ENCODE data around the gene NPAS1. TPM values are rescaled to one million over a fixed set of nuclear protein-coding genes. Genes with fewer than 3 reads are reported as not detected.
A peak's percentile ranks its signal among the peaks of the same experiment; 100 is the strongest.

The NPAS1 gene
- total and polyA plus RNA-seq, 2 experiments from 2014 or later, result 0.23 to 4.5 TPM

GRCh38 chr19:46977548-46977947, 42.1 kb upstream of the NPAS1 start:
- H4K20me1 ChIP-seq (ENCODE audit: insufficient read depth, poor library complexity, severe bottlenecking), result peaks cover 39% of the 10 kb centered on the region
- WGBS (ENCODE audit: low lambda C conversion rate, missing lambda C conversion rate), result 60% methylated on average over 7 of the region's 7 CpGs
- no peak for DNase-seq (ENCODE audit: low spot score)
- no peaks in the 10 kb centered on the region for H3K27me3 ChIP-seq
- H3K4me3 ChIP-seq, result no peak overlapping the region
- peaks cover 37% of the 10 kb centered on the region for H3K4me1 ChIP-seq (ENCODE audit: insufficient read depth)
- no peaks in the 10 kb centered on the region for H3K9me3 ChIP-seq (ENCODE audit: low read depth)
- H3K4me2 ChIP-seq, result peak overlapping the region; percentile 53
- H3K79me2 ChIP-seq, result peaks cover 52% of the 10 kb centered on the region
- no peaks in the 10 kb centered on the region for H3K36me3 ChIP-seq (replicated peaks; ENCODE audit: insufficient read depth, low read depth)
- H3K9me2 ChIP-seq (replicated peaks; ENCODE audit: insufficient read depth), result no peaks in the 10 kb centered on the region
- H3K27ac ChIP-seq, result peak overlapping the region; percentile 94
- no peak overlapping the region for H2AFZ ChIP-seq
- TF ChIP-seq, protein P1, sequence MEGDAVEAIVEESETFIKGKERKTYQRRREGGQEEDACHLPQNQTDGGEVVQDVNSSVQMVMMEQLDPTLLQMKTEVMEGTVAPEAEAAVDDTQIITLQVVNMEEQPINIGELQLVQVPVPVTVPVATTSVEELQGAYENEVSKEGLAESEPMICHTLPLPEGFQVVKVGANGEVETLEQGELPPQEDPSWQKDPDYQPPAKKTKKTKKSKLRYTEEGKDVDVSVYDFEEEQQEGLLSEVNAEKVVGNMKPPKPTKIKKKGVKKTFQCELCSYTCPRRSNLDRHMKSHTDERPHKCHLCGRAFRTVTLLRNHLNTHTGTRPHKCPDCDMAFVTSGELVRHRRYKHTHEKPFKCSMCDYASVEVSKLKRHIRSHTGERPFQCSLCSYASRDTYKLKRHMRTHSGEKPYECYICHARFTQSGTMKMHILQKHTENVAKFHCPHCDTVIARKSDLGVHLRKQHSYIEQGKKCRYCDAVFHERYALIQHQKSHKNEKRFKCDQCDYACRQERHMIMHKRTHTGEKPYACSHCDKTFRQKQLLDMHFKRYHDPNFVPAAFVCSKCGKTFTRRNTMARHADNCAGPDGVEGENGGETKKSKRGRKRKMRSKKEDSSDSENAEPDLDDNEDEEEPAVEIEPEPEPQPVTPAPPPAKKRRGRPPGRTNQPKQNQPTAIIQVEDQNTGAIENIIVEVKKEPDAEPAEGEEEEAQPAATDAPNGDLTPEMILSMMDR (IDR thresholded peaks at IDR 0.05; ENCODE audit: poor library complexity), result no peak
- TF ChIP-seq EZH2phosphoT487 (IDR thresholded peaks at IDR 0.05; ENCODE audit: low read depth, severe bottlenecking, unreplicated experiment) (no peak), EZH2 (IDR thresholded peaks at IDR 0.05; ENCODE audit: borderline replicate concordance) (no peak)

GRCh38 chr19:46978171-46978869, 41.3 kb upstream of the NPAS1 start:
- Histone ChIP-seq H3K36me3 (replicated peaks; ENCODE audit: insufficient read depth, low read depth) (no peaks in the 10 kb centered on the region), H3K4me2 (no peak overlapping the region), H3K9me3 (ENCODE audit: low read depth) (no peaks in the 10 kb centered on the region), H3K4me3 (no peak overlapping the region), H3K27me3 (no peaks in the 10 kb centered on the region), H3K79me2 (peaks cover 55% of the 10 kb centered on the region), H3K4me1 (ENCODE audit: insufficient read depth) (peaks cover 37% of the 10 kb centered on the region), H3K9me2 (replicated peaks; ENCODE audit: insufficient read depth) (no peaks in the 10 kb centered on the region), H3K27ac (peak overlapping the region; percentile 94), H4K20me1 (ENCODE audit: insufficient read depth, poor library complexity, severe bottlenecking) (peaks cover 46% of the 10 kb centered on the region), H2AFZ (no peak overlapping the region)
- DNase-seq (ENCODE audit: low spot score), result no peak
- 84% methylated on average over 3 of the region's 5 CpGs for WGBS (ENCODE audit: low lambda C conversion rate, missing lambda C conversion rate)
- TF ChIP-seq, protein P1 (IDR thresholded peaks at IDR 0.05; ENCODE audit: poor library complexity), result no peak
- no peak for TF ChIP-seq EZH2 (IDR thresholded peaks at IDR 0.05; ENCODE audit: borderline replicate concordance)
- TF ChIP-seq EZH2phosphoT487 (IDR thresholded peaks at IDR 0.05; ENCODE audit: low read depth, severe bottlenecking, unreplicated experiment), result no peak

DNA sequence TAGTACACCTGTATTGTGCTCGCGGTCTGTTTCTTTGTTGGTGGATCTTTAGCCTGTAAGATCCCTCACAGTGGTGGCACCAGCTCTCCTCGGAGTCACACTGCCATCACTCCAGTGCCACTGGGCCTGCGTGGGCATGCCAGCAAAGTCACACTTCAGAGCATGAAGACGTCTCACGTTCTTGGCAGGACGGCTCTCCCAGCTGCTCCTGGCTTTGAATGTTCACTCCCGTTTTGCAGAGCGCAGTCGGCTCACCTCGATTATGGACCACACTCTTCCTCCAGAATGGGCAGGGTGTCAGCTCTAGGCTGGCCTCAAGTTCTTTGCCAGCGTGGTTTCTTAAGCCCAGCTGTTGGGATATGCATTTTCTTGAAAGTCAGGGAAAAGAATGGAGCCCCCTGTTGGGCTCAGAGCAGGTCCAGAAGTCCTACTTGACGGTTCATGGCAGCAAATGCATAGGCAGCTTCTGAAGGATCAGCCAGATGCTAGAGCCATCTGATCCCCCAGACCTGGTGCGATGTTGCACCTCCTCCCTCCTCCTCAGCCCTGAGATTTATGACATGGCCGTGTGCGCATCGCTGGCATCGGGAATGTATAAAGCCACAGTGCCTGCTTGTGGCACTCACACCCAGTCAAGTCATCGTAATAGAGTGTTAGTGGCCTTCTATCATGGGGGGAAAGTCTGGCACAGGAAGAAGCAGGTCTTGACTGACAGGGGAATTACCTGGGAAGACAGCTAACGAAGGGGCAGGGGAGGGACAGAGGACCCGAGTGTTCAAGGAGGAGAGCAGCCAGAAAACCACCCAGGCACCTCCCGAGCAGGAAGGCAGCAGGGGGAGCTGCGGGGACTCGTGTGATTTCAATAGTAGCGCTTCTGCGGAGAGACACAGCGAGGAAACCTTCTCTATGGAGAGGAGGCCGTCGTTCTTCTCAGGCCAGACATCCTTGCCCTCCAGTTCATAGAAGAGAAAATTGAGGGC, 40.2 kb upstream of the NPAS1 start:
- peaks cover 54% of the 10 kb centered on the region for H3K79me2 ChIP-seq
- 88% methylated on average over 28 of the region's 29 CpGs for WGBS (ENCODE audit: low lambda C conversion rate, missing lambda C conversion rate)
- H3K36me3 ChIP-seq (replicated peaks; ENCODE audit: insufficient read depth, low read depth), result no peaks in the 10 kb centered on the region

More for the DNA sequence above, 40.2 kb upstream of the NPAS1 start:
- H2AFZ ChIP-seq, result no peak overlapping the region
- H3K9me2 ChIP-seq (replicated peaks; ENCODE audit: insufficient read depth), result no peaks in the 10 kb centered on the region
- no peak for DNase-seq (ENCODE audit: low spot score)
- H3K9me3 ChIP-seq (ENCODE audit: low read depth), result no peaks in the 10 kb centered on the region
- H3K4me1 ChIP-seq (ENCODE audit: insufficient read depth), result peaks cover 44% of the 10 kb centered on the region
- no peak overlapping the region for H3K27ac ChIP-seq
- no peak overlapping the region for H3K4me3 ChIP-seq
- TF ChIP-seq, protein P1 (IDR thresholded peaks at IDR 0.05; ENCODE audit: poor library complexity), result no peak
- TF ChIP-seq EZH2phosphoT487 (IDR thresholded peaks at IDR 0.05; ENCODE audit: low read depth, severe bottlenecking, unreplicated experiment) (no peak), EZH2 (IDR thresholded peaks at IDR 0.05; ENCODE audit: borderline replicate concordance) (no peak)
- peaks cover 51% of the 10 kb centered on the region for H4K20me1 ChIP-seq (ENCODE audit: insufficient read depth, poor library complexity, severe bottlenecking)
- no peak overlapping the region for H3K4me2 ChIP-seq
- H3K27me3 ChIP-seq, result no peaks in the 10 kb centered on the region
